GM23338 (cell line): ENCODE data around the gene ERBB4. TPM values are rescaled to one million over a fixed set of nuclear protein-coding genes. Genes with fewer than 3 reads are reported as not detected.

Experiments
- ATAC-seq: fragments of 200-7000 bp; cut with Tn5 transposase; 3 replicates; pipeline ENCODE4 v1.9.1; 2020
- DNase-seq: peaks from one replicate; pipeline ENCODE4 v3.0.0-alpha.2; 2015; ENCODE audit warnings: low spot score
- H2AFZ ChIP-seq: fragments of 200-600 bp; sonication (generic); 2 replicates; pipeline ENCODE4 v1.8.0; 2016; ENCODE audit warnings: antibody characterized with exemption, mild to moderate bottlenecking, moderate library complexity
- H3F3A ChIP-seq: fragments of 200-600 bp; sonication (generic); replicated peaks from 2 replicates; pipeline ENCODE4 v1.8.0; 2017; ENCODE audit warnings: antibody characterized with exemption, mixed run types, low read depth
- H3K27ac ChIP-seq: fragments of 200-600 bp; sonication (generic); 2 replicates; pipeline ENCODE4 v1.6.1; 2016; ENCODE audit warnings: low read depth
- H3K27me3 ChIP-seq: fragments of 200-600 bp; sonication (generic); 2 replicates; pipeline ENCODE4 v1.8.0; 2016; ENCODE audit warnings: mild to moderate bottlenecking, mixed run types, moderate library complexity; ENCODE audit not compliant: insufficient read depth
- H3K36me3 ChIP-seq: fragments of 200-600 bp; sonication (generic); 2 replicates; pipeline ENCODE4 v1.8.0; 2016; ENCODE audit warnings: mild to moderate bottlenecking; ENCODE audit not compliant: insufficient read depth
- H3K4me1 ChIP-seq: fragments of 200-600 bp; sonication (generic); 2 replicates; pipeline ENCODE4 v1.8.0; 2016; ENCODE audit warnings: mild to moderate bottlenecking, moderate library complexity; ENCODE audit not compliant: insufficient read depth
- H3K4me2 ChIP-seq: fragments of 200-600 bp; sonication (generic); 2 replicates; pipeline ENCODE4 v1.7.1; 2017; ENCODE audit warnings: mixed run types
- H3K4me3 ChIP-seq: fragments of 200-600 bp; sonication (generic); 2 replicates; pipeline ENCODE4 v1.6.1; 2016; ENCODE audit warnings: mixed run types
- H3K79me2 ChIP-seq: fragments of 200-600 bp; sonication (generic); replicated peaks from 2 replicates; pipeline ENCODE4 v1.8.0; 2017; ENCODE audit warnings: mild to moderate bottlenecking; ENCODE audit not compliant: insufficient read depth
- H3K9me2 ChIP-seq: fragments of 200-600 bp; sonication (generic); 2 replicates; pipeline ENCODE4 v1.8.0; 2017; ENCODE audit not compliant: insufficient read depth
- H4K20me1 ChIP-seq: fragments of 200-600 bp; sonication (generic); replicated peaks from 2 replicates; pipeline ENCODE4 v1.8.0; 2017; ENCODE audit warnings: mild to moderate bottlenecking; ENCODE audit not compliant: insufficient read depth
- H3K27ac Mint-ChIP-seq: 2 replicates; pipeline ENCODE4 v1.8.0; 2020; ENCODE audit warnings: inconsistent platforms, mild to moderate bottlenecking, moderate library complexity, mixed read lengths
- H3K27me3 Mint-ChIP-seq: 3 replicates; pipeline ENCODE4 v1.8.0; 2022; ENCODE audit warnings: low read depth, mild to moderate bottlenecking, moderate library complexity, mixed read lengths, inconsistent platforms; ENCODE audit not compliant: insufficient read depth, poor library complexity
- H3K36me3 Mint-ChIP-seq: 3 replicates; pipeline ENCODE4 v1.8.0; 2021; ENCODE audit warnings: low read depth, mild to moderate bottlenecking, inconsistent platforms, moderate library complexity, mixed read lengths
- H3K4me1 Mint-ChIP-seq: 3 replicates; pipeline ENCODE4 v1.8.0; 2020; ENCODE audit warnings: mild to moderate bottlenecking, inconsistent platforms, mixed read lengths
- H3K4me3 Mint-ChIP-seq: 3 replicates; pipeline ENCODE4 v1.8.0; 2021; ENCODE audit warnings: moderate library complexity, mild to moderate bottlenecking, inconsistent platforms, mixed read lengths
- H3K9me3 Mint-ChIP-seq: 3 replicates; pipeline ENCODE4 v1.8.0; 2020; ENCODE audit warnings: moderate library complexity, mild to moderate bottlenecking, inconsistent platforms, mixed read lengths
- EZH2 ChIP-seq: fragments of 200-600 bp; sonication (generic); IDR thresholded peaks from one replicate; pipeline ENCODE4 v1.8.0; 2017; ENCODE audit warnings: antibody characterized with exemption, mild to moderate bottlenecking, low read depth; ENCODE audit not compliant: unreplicated experiment
- NANOG ChIP-seq: IDR thresholded peaks from 2 replicates; pipeline ENCODE4 v1.6.1; 2016; ENCODE audit warnings: antibody characterized with exemption, borderline replicate concordance
- POLR2AphosphoS5 ChIP-seq: IDR thresholded peaks from 2 replicates; pipeline ENCODE4 v1.6.1; 2016; ENCODE audit warnings: antibody characterized with exemption, low read depth
- STAT1 ChIP-seq: IDR thresholded peaks from one replicate; pipeline ENCODE4 v1.6.1; 2016; ENCODE audit warnings: antibody characterized with exemption; ENCODE audit not compliant: unreplicated experiment
- ZNF114 ChIP-seq: fragments of 250-450 bp; sonication (Bioruptor Pico); IDR thresholded peaks from 2 replicates; pipeline ENCODE4 v1.5.0; 2020; ENCODE audit warnings: mild to moderate bottlenecking, moderate library complexity
- polyA plus RNA-seq: library from polyadenylated mRNA; unstranded; fragments of >200 nt; fragmentation: Nextera tagmentation; extraction: Ambion mirVana; gene quantifications from 2 replicates; pipeline ENCODE4 v1.2.1, GENCODE V29; 2016
- total RNA-seq: library from RNA; depleted of rRNA; stranded (reverse); fragments of >200 nt; shearing (Covaris generic); gene quantifications from 2 replicates; pipeline ENCODE4 v1.2.3, GENCODE V29; 2014
- TF ChIP-seq, protein P1 (sequence below), 2 experiments: fragments of 200-600 bp in 1 of 2; sonication (generic) in 1 of 2; conservative IDR thresholded peaks; 2 replicates each; pipeline versions ENCODE4 v1.5.1 to v1.6.1; 2016 to 2017; ENCODE audit warnings: antibody characterized with exemption in 2 of 2, low read depth in 2 of 2, mild to moderate bottlenecking in 2 of 2, moderate library complexity in 1 of 2
- TF ChIP-seq, protein P2 (sequence below): IDR thresholded peaks from 2 replicates; pipeline ENCODE4 v1.6.1; 2016; ENCODE audit warnings: antibody characterized with exemption
- TF ChIP-seq, protein P3 (sequence below): fragments of 250-450 bp; sonication (Bioruptor Pico); IDR thresholded peaks from 2 replicates; pipeline ENCODE4 v1.5.0; 2020; ENCODE audit warnings: mild to moderate bottlenecking, moderate library complexity

The ERBB4 gene
- total and polyA plus RNA-seq, 2 experiments from 2014 or later = 0.73 to 1.1 TPM

DNA sequence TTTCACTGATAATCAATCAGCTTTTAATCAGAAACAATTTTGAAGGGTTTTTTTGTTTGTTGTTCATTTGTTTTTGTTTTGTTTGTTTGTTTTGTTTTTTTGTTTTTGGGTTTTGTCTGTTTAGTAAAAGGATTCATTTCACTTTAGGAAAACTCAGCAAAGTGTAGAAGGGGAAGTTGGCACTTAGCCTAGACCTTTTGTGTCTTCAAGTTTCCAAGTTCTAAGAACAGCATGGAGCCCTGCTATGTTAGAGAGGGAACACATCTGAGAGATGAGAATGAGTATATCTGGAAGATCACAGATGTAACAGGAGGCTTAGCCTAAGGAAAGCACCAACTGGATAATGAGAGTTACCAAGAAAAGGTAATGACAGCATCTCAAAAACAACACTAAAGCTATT, 501.5 kb downstream of the ERBB4 start (continued):
- TF ChIP-seq, protein P1, sequence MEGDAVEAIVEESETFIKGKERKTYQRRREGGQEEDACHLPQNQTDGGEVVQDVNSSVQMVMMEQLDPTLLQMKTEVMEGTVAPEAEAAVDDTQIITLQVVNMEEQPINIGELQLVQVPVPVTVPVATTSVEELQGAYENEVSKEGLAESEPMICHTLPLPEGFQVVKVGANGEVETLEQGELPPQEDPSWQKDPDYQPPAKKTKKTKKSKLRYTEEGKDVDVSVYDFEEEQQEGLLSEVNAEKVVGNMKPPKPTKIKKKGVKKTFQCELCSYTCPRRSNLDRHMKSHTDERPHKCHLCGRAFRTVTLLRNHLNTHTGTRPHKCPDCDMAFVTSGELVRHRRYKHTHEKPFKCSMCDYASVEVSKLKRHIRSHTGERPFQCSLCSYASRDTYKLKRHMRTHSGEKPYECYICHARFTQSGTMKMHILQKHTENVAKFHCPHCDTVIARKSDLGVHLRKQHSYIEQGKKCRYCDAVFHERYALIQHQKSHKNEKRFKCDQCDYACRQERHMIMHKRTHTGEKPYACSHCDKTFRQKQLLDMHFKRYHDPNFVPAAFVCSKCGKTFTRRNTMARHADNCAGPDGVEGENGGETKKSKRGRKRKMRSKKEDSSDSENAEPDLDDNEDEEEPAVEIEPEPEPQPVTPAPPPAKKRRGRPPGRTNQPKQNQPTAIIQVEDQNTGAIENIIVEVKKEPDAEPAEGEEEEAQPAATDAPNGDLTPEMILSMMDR (conservative IDR thresholded peaks at IDR 0.05; ENCODE audit: low read depth in 2 of 2) = no peak
- TF ChIP-seq, protein P2, sequence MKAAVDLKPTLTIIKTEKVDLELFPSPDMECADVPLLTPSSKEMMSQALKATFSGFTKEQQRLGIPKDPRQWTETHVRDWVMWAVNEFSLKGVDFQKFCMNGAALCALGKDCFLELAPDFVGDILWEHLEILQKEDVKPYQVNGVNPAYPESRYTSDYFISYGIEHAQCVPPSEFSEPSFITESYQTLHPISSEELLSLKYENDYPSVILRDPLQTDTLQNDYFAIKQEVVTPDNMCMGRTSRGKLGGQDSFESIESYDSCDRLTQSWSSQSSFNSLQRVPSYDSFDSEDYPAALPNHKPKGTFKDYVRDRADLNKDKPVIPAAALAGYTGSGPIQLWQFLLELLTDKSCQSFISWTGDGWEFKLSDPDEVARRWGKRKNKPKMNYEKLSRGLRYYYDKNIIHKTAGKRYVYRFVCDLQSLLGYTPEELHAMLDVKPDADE = no peak
- TF ChIP-seq EZH2 (no peak), NANOG (no peak), STAT1 (no peak), POLR2AphosphoS5 (no peak), ZNF114 (no peak)

DNA sequence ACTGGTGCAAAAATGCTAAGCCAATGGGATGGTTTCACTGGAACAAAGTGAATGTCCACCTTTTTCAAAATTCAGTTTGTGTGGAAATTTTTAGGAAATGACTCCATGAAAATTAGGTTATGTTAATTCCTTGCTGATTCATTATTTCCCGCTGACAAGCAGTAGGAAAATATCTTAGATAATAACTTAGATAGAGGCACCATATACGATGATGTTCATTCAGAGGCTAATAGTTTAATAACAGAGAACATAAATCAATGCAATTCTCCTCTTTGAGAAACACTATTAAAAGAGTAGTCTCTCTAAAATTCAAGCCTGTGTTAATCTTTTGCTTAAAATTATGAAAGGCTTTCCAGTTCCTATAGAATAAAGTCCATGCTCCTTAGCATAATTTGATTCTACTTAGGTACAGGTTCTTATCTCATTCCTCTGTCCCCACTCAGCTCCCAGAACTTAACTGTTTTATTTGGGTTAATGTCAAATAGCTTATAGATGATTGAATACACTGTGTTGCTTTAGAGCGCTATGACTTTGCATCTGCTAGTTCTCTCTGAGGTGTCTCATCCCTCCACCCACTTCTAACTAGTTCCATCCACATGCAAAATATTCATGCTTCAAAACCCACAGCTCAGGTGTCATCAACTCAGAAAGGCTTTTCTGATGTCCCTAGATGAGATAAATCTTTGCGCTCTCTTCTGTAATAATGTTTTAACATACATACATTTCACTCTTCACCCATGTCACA, 503.6 kb downstream of the ERBB4 start:
- Histone ChIP-seq H3K9me2 (no peaks in the 10 kb centered on the region), H3K4me1 (no peaks in the 10 kb centered on the region), H3K79me2 (no peaks in the 10 kb centered on the region), H3K4me3 (no peak overlapping the region), H3K27me3 (no peaks in the 10 kb centered on the region), H3K27ac (no peak overlapping the region), H3K4me2 (no peak overlapping the region), H4K20me1 (no peaks in the 10 kb centered on the region), H2AFZ (no peak overlapping the region), H3K36me3 (no peaks in the 10 kb centered on the region), H3F3A (no peaks in the 10 kb centered on the region)
- H3K4me1 Mint-ChIP-seq = peaks cover 7% of the 10 kb centered on the region; the same call in 2 of the 3 replicates
- no peaks in the 10 kb centered on the region for H3K36me3 Mint-ChIP-seq
- H3K27me3 Mint-ChIP-seq = no peaks in the 10 kb centered on the region
- ATAC-seq (no peak), DNase-seq (no peak)
- H3K9me3 Mint-ChIP-seq = no peaks in the 10 kb centered on the region
- no peak for TF ChIP-seq POLR2AphosphoS5
- no peak for TF ChIP-seq STAT1
- TF ChIP-seq, protein P3, sequence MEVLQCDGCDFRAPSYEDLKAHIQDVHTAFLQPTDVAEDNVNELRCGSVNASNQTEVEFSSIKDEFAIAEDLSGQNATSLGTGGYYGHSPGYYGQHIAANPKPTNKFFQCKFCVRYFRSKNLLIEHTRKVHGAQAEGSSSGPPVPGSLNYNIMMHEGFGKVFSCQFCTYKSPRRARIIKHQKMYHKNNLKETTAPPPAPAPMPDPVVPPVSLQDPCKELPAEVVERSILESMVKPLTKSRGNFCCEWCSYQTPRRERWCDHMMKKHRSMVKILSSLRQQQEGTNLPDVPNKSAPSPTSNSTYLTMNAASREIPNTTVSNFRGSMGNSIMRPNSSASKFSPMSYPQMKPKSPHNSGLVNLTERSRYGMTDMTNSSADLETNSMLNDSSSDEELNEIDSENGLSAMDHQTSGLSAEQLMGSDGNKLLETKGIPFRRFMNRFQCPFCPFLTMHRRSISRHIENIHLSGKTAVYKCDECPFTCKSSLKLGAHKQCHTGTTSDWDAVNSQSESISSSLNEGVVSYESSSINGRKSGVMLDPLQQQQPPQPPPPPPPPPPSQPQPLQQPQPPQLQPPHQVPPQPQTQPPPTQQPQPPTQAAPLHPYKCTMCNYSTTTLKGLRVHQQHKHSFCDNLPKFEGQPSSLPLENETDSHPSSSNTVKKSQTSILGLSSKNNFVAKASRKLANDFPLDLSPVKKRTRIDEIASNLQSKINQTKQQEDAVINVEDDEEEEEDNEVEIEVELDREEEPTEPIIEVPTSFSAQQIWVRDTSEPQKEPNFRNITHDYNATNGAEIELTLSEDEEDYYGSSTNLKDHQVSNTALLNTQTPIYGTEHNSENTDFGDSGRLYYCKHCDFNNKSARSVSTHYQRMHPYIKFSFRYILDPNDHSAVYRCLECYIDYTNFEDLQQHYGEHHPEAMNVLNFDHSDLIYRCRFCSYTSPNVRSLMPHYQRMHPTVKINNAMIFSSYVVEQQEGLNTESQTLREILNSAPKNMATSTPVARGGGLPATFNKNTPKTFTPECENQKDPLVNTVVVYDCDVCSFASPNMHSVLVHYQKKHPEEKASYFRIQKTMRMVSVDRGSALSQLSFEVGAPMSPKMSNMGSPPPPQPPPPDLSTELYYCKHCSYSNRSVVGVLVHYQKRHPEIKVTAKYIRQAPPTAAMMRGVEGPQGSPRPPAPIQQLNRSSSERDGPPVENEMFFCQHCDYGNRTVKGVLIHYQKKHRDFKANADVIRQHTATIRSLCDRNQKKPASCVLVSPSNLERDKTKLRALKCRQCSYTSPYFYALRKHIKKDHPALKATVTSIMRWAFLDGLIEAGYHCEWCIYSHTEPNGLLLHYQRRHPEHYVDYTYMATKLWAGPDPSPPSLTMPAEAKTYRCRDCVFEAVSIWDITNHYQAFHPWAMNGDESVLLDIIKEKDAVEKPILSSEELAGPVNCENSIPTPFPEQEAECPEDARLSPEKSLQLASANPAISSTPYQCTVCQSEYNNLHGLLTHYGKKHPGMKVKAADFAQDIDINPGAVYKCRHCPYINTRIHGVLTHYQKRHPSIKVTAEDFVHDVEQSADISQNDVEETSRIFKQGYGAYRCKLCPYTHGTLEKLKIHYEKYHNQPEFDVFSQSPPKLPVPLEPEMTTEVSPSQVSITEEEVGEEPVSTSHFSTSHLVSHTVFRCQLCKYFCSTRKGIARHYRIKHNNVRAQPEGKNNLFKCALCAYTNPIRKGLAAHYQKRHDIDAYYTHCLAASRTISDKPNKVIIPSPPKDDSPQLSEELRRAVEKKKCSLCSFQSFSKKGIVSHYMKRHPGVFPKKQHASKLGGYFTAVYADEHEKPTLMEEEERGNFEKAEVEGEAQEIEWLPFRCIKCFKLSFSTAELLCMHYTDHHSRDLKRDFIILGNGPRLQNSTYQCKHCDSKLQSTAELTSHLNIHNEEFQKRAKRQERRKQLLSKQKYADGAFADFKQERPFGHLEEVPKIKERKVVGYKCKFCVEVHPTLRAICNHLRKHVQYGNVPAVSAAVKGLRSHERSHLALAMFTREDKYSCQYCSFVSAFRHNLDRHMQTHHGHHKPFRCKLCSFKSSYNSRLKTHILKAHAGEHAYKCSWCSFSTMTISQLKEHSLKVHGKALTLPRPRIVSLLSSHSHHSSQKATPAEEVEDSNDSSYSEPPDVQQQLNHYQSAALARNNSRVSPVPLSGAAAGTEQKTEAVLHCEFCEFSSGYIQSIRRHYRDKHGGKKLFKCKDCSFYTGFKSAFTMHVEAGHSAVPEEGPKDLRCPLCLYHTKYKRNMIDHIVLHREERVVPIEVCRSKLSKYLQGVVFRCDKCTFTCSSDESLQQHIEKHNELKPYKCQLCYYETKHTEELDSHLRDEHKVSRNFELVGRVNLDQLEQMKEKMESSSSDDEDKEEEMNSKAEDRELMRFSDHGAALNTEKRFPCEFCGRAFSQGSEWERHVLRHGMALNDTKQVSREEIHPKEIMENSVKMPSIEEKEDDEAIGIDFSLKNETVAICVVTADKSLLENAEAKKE (CRISPR knock-in tag) = no peak
- TF ChIP-seq, protein P1 (conservative IDR thresholded peaks at IDR 0.05; ENCODE audit: low read depth in 2 of 2) = no peak
- H3K4me3 Mint-ChIP-seq = no peak overlapping the region
- no peak overlapping the region for H3K27ac Mint-ChIP-seq
